SIG-M5 treated with dmso at 0.1 percent for 504 hours (cell line): Measurements from ENCODE around the gene HTR2B.
A peak's percentile ranks its signal among the peaks of the same experiment; 100 is the strongest.
"Not testable (repeated sequence)": the region's sequence is repeated elsewhere in the genome, so short reads cannot be mapped to it uniquely, and the experiment has no call there.

Source experiments
- DNase-seq: peaks from one replicate; lab custom pipeline; 2025; ENCODE audit not compliant: unreplicated experiment; lab: John Stamatoyannopoulos, UW

HTR2B gene

DNA sequence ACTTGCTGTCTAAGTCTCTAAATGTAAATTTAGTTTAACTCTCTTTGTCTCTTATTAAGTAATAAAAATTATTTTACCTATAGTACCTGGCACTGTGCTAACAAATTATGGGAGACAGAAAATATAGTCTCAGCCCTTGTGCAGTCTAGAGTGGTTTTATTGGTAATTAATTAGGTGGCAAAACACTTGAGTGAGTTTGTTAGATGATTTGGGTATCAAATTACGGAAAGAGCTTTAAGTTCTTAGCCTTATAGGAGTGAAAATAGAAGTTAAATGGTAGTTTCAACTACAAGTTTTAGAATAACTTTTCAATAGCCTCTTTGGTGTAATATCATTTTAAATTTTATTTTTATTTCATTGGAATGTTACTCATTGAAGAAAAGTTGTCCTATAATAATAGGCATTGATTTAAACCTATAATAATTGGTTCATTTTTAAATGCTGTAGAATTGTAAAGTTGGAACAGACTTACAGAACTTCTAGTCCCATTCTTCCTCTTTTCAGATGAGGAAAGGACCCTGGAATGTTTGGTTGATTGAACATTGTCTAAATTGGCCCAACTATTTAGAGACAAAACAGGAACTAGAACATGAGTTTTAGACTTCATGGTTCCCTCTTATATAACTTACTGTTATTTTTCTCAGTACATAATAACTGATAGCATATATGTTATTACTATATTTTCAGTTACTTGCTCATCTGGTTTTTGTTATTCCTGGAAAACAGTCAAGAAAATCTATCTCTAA, 10.2 kb upstream of the HTR2B start:
- peak; percentile 50 for DNase-seq

DNA sequence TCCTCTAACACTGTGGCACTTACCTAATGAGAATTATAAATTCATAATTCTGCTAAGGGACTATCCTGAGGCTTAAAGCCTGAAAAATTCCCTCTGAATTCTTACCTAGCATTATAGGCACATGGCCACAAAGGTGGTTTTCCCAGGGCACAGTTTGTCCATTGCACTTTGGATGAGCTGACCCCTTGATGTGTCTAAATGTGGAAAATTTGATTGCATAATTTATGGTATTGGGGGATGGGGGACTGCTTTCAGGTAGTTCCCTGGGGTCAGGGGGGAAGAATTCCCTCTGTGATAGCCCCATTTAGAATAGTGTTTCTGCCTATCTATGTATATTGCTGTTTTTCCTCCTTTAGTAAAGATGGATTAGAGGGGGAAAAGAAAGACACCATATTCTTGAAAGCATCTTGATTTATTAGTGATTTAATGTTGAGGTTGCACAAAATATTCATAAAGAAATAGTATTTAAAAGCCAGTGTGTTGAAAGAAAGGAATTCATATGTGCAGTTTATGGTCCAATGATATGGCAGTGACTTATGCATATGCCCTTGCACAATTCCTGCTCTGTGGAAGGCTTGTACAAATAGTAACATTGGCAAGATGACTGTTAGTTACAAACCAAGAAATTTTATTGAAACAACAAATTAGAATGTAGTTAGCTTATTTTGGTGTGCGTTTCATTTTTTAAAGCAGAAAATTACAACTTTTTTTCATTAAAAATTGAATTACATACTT, 8.7 kb upstream of the HTR2B start:
- no peak for DNase-seq

DNA sequence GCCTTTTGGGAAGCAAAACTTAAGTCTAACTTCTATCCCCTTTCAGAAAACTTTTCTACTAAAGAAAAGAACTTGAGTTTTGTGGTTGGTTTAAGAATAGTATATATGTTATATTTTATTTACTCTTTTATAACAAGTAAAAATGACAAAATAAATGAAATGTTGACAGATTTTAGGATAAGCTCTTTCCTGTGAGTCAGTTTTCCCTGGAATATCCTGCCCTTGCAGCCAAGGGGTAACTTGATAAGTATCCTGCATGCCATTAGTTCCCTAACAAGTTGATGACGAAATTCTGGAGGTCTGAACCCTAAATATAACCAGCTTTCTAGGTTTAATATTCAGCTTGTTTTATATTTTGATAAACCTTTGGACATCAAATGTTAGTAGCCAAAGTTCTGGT, 7.3 kb upstream of the HTR2B start:
- no peak for DNase-seq

DNA sequence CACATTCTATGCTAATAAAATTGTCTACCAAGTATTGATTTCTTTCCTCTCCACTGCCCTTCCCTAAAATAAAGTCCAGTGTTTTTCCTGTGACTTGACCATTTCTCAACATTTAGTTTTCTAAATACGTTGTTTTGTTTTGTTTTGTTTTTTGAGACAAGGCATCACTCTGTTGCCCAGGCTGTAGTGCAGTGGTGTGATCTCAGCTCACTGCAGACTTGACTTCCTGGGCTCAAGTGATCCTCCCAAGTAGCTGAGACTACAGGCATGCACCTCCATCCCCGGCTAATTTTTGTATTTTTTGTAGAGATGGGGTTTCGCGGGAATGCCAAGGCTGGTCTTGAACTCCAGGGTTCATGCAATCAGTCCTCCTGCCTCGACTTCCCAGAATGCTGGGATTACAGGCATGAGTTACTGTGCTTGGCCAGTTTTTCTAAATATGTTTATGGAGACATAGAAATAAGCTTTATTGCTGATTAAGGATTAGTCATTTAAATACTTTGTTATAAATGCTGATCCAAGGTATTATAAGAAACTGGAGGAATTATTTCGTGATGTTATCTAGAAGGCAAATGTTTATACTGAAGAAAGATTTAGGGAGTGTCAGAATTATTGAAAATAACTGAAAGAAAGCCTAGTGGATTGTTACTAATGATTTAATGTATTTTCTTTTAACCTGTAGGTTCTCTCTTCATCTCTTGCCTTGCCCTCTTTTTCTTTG, 5.7 kb upstream of the HTR2B start:
- DNase-seq, result no peak

DNA sequence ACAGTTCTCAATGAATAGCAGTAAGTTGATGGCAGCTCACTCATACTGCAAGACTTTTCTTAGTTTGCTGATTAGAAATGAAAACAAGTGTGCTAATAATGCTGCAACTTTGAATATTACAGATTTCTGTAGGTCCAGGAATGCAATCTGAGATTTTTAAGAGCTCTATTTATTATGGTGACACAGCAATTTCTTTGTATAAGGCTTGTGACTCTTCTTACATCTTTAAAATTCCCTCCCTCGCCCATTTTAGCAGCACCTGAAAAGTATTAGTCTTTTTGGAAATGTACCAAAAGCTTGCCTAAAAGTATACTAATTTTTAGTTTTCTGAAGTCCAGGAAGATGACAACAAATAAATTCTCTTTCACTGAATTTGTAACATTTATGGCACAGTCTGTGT, 4.4 kb upstream of the HTR2B start:
- no peak for DNase-seq

DNA sequence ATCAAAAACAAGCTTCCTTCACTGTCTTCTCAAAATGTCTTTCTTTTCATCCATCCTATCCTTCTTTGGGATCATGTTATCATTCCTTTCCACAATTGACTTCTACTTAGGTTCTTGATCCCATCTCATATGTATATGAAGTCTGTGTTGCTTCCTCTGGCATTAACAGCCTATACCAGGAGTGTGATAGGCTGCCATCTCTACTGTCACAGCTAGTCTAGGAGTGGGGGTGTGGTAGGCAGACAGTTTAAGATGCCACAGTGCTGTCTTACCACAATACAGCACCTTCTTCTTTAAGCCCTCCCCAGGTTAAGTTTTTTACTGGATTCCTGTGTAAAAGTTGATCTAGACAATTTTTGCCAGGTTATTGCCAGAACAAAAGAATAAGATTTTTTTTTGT, 3.7 kb upstream of the HTR2B start:
- DNase-seq, result no peak

DNA sequence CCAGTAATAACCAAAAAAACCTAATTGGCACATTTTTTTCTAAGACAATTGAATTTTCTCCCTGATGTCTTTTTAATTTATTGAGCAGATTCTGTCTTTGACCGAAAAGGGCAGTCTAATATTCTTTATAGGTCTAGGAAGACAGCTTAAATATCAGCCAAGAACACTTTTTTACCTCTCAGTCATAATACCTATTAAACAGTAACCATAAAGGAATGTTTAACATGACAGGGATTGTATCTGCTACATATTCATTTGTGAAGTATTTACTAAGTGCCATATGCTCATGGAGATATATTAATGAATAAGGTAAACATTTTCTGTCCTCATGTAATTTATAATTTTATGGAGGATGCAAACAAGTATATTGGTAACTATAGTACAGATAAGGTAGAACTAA, 3.1 kb upstream of the HTR2B start:
- DNase-seq, result no peak

DNA sequence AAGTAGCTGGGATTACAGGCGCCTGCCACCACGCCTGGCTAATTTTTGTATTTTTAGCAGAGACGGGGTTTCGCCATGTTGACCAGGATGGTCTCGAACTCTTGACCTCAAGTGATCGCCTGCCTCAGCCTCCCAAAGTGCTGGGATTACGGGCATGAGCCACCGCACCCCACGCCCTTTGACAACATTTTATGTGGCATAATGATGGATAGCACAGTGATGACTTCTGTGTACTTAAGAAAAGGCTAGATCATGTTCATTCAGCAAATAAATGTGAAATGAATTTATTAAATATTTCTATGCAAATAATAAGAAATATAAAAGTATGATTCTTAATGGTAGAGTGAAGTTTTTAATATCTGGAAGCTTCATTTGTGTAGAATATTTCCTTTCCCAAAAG, 2.6 kb upstream of the HTR2B start:
- DNase-seq, result no peak

DNA sequence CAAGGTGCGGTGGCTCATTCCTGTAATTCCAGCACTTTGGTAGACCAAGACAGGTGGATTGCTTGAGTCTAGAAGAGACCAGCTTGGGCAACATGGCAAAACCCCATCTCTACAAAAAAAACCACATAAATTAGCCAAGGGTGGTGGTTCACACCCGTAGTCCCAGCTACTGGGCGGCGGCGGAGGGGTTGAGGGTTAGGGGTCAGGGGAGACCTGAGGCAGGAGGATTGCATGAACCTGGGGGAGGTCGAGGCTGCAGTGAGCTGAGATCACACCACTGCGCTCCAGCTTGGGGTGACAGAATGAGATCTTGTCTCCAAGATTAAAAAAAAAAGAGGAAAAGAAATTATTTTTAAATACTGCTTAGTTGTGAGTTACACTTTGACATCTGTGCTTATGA, 1.3 kb upstream of the HTR2B start:
- DNase-seq, result no peak

DNA sequence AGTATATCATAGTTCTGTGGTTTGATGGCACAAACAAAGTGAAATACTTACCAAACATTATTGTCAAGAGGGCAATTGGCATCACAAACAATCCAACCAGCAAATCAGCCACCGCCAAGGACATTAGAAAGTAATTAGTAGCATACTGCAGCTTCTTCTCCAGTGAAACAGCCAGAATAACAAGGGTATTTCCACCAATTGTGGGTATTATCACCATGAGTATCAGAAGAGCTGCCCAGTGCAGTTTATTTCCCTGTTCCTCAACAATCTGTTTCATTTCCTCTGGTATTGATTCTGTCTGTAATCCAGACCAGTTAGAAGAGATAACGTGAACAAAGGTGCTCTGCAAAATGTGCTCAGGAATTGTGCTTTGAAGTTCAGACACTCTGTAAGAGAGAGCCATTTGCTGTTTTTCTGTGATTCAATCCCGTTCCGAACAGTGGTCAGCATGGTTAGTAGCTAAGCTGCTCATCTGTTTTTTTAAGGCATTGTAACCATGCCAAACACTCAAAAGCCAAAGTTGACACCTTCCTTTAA, 1.4 kb downstream of the HTR2B start:
- DNase-seq, result no peak

DNA sequence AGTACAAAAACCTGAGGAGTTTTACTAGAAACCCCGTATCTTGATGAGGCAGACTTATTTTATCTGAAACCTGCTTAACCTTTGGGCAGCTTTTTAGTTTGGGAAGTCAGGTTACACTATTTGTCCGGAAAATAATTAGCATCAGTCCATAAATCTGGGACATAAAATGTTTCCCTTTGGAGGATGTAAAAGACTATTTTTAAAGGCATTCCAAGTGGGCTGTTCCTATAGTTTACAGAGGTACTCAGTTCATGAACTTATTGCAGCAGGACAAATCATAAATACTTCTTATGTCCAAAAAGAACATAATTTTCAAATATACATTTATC, 6.3 kb downstream of the HTR2B start:
- DNase-seq, result no peak

DNA sequence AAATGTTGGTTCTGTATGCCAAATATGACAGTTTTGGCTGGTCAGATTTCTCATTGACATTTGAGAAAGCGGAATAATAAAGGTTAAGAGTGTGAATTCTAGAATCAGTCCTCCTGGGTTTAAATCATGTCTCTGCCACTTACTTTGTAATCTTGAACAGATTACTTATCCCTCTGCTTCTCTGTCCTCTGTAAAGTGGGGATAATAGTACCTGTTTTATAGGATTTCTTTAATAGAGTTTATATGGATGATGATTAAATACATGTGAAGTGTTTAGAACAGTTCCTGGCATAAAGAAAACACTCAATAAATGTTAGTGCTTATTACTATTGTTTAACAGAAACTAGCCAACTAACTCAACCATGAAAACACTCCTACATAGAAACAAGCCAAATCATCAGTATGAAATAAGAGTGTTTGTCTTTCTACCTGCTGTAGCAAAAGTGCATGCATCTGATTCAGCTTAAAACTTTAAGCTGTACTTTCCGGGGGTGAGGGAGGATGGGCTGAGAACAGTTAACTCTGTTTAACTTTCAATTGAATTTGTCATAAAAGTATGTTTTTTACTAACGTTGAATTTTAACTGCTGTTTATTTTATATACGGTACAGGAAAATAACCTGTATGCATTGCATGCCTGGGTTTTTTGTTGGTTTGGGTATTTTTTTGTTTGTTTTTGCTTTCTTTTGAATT, 6.8 kb downstream of the HTR2B start:
- DNase-seq, result no peak

DNA sequence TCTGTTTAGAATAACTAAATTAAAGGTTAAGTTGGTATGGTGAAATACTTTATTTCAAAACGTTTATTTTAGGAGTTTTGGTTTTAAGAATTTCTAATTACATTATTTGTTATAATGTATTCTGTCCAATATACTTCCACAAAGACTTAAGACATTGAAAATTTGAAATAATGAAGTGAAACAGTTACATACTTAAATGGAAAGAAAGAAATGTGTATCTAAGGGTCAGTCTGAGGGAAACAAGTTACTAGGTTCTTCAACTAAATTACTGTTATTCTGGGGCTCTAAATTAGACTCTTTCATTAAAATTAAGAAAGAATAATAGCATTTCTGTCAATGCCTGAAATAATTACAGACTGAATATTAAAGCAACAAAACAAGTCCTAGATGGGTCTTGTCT, 7.7 kb downstream of the HTR2B start:
- no peak for DNase-seq

DNA sequence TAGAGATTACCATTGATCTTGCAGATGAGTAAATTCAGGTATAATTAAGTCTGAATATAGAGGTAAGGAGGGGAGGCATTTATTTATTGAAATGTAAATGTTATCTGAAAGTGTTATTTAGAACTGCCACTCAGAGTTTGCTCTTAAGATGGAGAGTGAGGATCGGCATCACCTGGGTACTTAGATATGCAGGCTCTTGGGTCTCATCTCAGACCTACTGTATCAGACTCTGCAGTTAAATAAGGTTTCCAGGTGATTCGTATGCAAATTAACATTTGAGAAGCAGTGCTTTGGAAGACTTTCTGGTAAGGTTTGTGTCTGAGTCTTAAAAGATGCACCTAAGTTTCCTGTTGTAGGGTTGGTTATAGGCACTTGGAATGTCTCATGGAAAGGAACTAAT, 9.2 kb downstream of the HTR2B start:
- DNase-seq, result no peak

DNA sequence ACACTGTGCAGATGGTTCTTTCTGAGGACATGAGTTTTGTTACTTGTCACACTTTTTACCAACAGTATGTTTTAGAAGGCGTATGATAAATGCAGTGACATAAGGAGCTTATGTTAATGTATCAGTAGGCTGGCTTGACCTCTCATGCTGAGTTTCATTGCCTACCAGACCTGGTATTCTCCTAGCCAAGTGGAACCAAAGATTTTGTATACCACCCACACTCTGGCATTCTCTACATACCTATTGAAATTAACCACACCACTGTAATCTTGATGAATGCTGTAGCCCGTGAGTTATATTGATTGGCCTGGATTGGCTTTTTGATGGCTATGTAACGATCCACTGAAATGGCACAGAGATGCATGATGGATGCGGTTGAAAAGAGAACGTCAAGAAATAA, 11.4 kb downstream of the HTR2B start:
- DNase-seq, result no peak

DNA sequence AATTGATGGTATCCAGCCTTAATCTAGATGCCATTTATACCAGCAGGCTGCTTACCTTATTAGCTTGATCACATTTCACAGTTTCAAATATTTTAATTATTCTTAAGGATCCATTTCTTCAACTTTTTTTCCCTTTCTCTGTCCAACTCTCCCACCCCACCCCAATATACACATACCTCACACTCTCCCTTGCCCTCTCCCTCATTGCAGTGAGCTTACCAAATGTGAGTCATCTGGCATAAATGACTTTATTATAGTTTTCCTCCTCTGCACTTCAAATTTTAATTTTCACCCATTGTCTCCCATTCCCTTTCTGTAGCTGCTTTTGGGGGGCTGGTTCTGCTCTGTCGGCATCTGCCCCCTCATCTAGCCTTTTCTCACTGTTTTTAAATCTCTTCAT, 12.9 kb downstream of the HTR2B start:
- no peak for DNase-seq

DNA sequence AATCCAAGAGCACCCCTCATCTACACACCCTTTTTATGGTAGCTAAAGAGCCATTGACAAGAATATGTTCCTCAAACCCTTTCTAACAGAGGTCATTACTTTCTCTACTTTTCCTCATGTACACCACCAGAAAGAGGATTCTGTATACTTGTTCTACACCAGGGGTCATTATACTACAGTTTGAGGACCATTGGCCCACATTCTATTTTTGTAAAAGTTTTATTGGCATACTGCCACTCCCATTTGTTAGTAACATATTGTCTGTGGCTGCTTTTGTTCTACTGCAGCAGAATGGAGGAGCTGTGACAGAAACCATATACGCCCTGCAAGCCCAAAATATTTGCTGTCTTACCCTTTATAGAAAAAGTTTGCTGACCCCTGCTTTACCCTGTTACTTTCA, 14.3 kb downstream of the HTR2B start:
- no peak for DNase-seq

DNA sequence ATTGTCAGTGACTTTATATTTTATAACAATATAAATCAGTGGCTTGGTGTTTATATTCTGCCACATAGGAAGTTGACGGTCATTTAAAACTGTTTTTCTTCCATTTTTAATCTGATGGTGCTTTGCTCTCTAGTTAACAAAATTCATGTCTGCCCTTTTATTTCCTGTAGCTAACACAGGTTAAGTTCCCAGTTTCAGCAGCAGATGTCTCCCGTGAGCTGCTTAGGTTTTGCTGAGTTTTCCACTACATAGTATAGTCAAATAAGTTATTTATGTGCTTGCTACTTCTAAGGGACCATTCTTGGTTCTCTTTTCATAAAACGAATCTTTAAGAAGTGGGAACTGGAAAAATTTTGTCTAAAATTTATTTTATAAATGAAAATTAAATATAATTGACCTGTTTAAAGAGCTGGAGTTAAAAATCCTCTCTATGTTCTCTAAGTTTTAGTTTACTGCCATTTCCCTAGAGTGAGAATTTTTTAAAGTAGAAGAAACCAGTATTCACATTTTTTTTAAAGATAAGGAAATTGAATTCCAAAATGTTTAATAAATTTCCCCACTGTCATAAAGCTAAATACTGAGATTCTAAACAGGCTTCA, 20.6 kb downstream of the HTR2B start:
- DNase-seq, result peak; percentile 60

DNA sequence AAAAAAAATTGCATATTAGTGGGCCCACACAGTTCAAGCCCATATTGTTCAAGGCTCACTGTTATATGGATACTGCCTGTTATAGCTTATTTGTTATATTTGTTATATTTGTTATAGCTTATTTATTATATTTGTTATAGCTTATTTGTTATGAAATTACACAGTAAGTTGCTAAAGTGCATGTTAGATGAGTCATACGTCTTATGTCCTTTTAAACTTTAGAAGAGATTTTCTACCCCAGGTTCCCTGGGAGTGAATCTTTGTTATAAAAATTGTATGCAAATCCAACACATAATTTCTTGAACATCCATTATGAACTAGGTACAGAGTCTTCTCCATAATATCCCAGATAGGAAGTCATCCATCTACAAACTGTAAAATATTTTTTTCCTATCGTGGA, 22.1 kb downstream of the HTR2B start:
- no peak for DNase-seq

DNA sequence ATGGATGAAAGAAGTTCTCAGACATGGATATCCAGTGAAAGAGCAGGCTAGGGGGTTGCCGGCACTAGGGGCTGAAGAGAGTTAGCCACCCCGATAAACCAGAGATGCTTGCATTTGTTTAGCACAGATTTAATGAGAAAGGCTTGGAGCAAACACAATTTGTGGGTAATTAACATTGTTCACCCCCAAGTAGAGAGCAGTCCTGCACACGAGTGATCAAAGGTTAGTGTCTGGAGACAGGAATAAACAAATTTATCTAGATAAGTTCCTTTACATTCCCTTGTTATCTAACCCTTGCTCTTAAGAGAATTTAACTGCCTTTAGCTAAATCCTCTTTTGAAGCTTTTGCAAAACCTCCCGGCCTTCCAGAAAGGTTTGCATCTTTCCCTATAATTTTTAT, 23.9 kb downstream of the HTR2B start:
- no peak for DNase-seq

DNA sequence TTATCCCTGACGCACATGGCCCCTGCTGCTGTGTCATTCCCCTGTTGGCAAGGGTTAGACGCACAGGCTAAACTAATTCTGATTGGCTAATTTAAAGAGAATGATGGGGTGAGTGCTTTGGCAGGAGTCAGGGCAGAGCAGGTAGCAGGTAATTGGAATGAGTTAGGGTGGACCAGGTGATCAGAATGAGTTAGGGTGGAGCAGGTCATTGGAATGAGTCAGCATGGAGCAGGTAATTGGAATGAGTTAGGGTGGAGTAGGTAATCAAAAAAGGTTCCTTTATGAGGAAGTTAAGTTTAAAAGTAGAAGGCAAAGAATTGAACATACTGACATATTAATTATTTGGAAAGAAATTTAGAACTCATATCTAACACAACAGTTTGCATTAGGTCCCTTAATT, 24.5 kb downstream of the HTR2B start:
- DNase-seq, result not testable (repeated sequence)
